Testis (tissue), 2 donors: ENCODE results near the gene PTCH2.

ENCODE experiments used
- POLR2A ChIP-seq: fragments of 450-650 bp; IDR thresholded peaks from one replicate; pipeline ENCODE4 v1.6.1; 2017; ENCODE audit warnings: antibody characterized with exemption, mild to moderate bottlenecking, moderate library complexity
- TF ChIP-seq, protein P1 (sequence below), 3 experiments: fragments of 450-650 bp in 2 of 3; fragments of 200-600 bp in 1 of 3; sonication (generic) in 1 of 3; IDR thresholded peaks; one replicate each; pipeline ENCODE4 v1.5.1; 2016 to 2019; ENCODE audit warnings: antibody characterized with exemption in 3 of 3, mild to moderate bottlenecking in 2 of 3, moderate library complexity in 1 of 3

DNA sequence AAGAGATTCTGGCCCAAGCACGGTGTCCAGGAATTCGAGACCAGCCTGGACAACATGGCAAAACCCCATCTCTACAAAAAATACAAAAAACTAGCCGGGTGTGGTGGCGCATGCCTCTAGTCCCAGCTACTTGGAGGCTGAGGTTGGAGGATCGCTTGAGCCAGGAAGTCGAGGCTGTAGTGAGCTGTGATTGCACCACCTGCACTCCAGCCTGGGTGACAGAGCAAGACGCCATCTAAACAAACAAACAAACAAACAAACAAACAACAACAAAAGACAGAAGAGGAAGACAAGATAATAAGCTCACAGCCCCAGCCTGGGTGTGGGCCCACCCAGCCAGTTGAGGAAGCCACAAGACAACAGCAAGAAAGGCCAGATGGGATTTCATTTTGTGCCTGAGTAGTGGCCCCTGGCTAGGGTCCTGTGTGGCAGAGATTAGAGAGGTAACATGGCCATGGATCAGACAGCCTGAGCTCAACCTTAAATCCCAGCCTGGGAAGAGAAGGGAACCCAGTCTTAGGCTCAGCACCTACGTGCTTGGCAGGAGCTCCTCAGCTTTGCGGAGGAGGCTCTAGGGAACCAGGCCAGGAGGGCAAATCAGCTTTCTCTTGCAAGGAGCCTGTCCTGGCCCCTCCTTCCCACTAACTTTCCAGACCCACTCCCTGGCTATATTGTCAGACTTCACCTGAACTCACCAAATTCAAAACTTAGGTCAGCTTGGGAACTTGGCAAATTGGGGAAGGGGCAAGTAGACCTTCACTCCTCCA, 50.1 kb downstream of the PTCH2 start:
- TF ChIP-seq, protein P1, sequence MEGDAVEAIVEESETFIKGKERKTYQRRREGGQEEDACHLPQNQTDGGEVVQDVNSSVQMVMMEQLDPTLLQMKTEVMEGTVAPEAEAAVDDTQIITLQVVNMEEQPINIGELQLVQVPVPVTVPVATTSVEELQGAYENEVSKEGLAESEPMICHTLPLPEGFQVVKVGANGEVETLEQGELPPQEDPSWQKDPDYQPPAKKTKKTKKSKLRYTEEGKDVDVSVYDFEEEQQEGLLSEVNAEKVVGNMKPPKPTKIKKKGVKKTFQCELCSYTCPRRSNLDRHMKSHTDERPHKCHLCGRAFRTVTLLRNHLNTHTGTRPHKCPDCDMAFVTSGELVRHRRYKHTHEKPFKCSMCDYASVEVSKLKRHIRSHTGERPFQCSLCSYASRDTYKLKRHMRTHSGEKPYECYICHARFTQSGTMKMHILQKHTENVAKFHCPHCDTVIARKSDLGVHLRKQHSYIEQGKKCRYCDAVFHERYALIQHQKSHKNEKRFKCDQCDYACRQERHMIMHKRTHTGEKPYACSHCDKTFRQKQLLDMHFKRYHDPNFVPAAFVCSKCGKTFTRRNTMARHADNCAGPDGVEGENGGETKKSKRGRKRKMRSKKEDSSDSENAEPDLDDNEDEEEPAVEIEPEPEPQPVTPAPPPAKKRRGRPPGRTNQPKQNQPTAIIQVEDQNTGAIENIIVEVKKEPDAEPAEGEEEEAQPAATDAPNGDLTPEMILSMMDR (IDR thresholded peaks at IDR 0.05), result no peak
- TF ChIP-seq POLR2A, result no peak
